Neutrophil (primary cell): ENCODE results near the gene TMEM151A.

Experiments used
- H3K27ac ChIP-seq: fragments of 200-600 bp; sonication (generic); 2 replicates; pipeline ENCODE4 v1.5.1; 2016; ENCODE audit warnings: mild to moderate bottlenecking, moderate library complexity
- H3K27me3 ChIP-seq: fragments of 200-600 bp; sonication (generic); 2 replicates; pipeline ENCODE4 v1.6.0; 2016; ENCODE audit warnings: mild to moderate bottlenecking
- H3K36me3 ChIP-seq: fragments of 200-600 bp; sonication (generic); 2 replicates; pipeline ENCODE4 v1.5.1; 2017
- H3K4me1 ChIP-seq, 2 experiments: fragments of 200-600 bp in 1 of 2; sonication (generic) in 1 of 2; 1 replicate in 1 of 2; 2 replicates in 1 of 2; pipeline versions ENCODE4 v1.5.1 to v1.6.1; 2013 to 2016; ENCODE audit warnings: low read depth in 1 of 2, low read length in 1 of 2, mild to moderate bottlenecking in 1 of 2, moderate library complexity in 1 of 2; ENCODE audit not compliant: control insufficient read depth in 1 of 2, insufficient read depth in 1 of 2
- H3K4me3 ChIP-seq, 2 experiments: fragments of 200-600 bp in 1 of 2; sonication (generic) in 1 of 2; 1 replicate in 1 of 2; 2 replicates in 1 of 2; pipeline ENCODE4 v1.5.1; 2013 to 2016; ENCODE audit warnings: low read depth in 1 of 2, low read length in 1 of 2, mild to moderate bottlenecking in 1 of 2, moderate library complexity in 1 of 2
- H3K9me3 ChIP-seq: fragments of 200-600 bp; sonication (generic); 2 replicates; pipeline ENCODE4 v1.5.1; 2016
- TF ChIP-seq, protein P1 (sequence below): fragments of 200-600 bp; sonication (generic); IDR thresholded peaks from 2 replicates; pipeline ENCODE4 v1.5.1; 2016; ENCODE audit warnings: antibody characterized with exemption

The TMEM151A gene

DNA sequence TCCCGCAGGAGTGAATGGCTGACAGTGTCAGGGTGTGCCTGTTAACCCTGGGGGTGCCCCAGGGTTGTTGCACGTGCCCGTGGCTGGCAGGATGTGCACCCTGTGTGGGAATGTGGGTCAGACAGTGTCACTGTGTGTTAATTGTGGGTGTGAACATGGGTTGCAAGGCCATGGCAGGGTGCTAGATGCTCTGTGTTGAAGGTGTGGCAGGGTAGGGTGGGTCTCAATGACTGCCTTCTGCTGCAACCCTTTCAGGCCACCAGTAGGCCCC is 36.3 kb downstream of the TMEM151A start:
- H3K27me3 ChIP-seq = peaks cover 8% of the 10 kb centered on the region
- no peak overlapping the region for H3K27ac ChIP-seq
- no peaks in the 10 kb centered on the region for H3K36me3 ChIP-seq
- TF ChIP-seq, protein P1, sequence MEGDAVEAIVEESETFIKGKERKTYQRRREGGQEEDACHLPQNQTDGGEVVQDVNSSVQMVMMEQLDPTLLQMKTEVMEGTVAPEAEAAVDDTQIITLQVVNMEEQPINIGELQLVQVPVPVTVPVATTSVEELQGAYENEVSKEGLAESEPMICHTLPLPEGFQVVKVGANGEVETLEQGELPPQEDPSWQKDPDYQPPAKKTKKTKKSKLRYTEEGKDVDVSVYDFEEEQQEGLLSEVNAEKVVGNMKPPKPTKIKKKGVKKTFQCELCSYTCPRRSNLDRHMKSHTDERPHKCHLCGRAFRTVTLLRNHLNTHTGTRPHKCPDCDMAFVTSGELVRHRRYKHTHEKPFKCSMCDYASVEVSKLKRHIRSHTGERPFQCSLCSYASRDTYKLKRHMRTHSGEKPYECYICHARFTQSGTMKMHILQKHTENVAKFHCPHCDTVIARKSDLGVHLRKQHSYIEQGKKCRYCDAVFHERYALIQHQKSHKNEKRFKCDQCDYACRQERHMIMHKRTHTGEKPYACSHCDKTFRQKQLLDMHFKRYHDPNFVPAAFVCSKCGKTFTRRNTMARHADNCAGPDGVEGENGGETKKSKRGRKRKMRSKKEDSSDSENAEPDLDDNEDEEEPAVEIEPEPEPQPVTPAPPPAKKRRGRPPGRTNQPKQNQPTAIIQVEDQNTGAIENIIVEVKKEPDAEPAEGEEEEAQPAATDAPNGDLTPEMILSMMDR = no peak
- H3K4me3 ChIP-seq = no peak overlapping the region
- H3K9me3 ChIP-seq = no peaks in the 10 kb centered on the region
- peaks cover 4 to 5% of the 10 kb centered on the region in 2 experiments for H3K4me1 ChIP-seq

GRCh38 chr11:66328302-66329144 is 36.8 kb downstream of the TMEM151A start:
- no peak overlapping the region for H3K27ac ChIP-seq
- H3K4me1 ChIP-seq = peaks cover 4 to 5% of the 10 kb centered on the region in 2 experiments
- TF ChIP-seq, protein P1 = peak; percentile 85
- H3K4me3 ChIP-seq = no peak overlapping the region
- H3K27me3 ChIP-seq = peaks cover 8% of the 10 kb centered on the region
- H3K36me3 ChIP-seq = no peaks in the 10 kb centered on the region
- H3K9me3 ChIP-seq = no peaks in the 10 kb centered on the region

- H3K27me3 ChIP-seq = peaks cover 8% of the 10 kb centered on the region
- TF ChIP-seq, protein P1 = no peak
- peaks cover 4 to 5% of the 10 kb centered on the region in 2 experiments for H3K4me1 ChIP-seq
- no peak overlapping the region for H3K4me3 ChIP-seq
- H3K36me3 ChIP-seq = no peaks in the 10 kb centered on the region
- no peaks in the 10 kb centered on the region for H3K9me3 ChIP-seq
- H3K27ac ChIP-seq = no peak overlapping the region
Measured at GRCh38 chr11:66329165-66329673, 37.5 kb downstream of the TMEM151A start.

DNA sequence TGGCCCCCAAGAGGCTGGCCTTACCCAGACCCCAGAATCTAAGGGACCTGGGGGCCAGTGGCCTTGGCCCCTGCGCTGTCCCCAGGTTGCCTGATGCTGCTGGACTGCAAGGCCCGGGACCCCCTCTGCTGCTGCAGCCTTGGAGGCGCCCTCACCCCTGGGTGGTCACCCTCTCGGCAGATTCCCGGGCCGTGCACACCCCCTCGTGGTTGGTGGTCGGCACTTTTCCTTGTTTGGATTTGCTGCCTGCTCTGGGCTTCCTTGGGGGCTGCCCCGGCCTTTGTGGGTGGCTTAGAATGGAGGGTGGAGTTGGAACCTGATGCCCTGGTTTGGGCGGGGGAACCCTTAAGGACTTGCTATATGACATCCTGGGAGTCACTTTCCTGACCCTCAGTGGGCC is 39.2 kb downstream of the TMEM151A start:
- TF ChIP-seq, protein P1 = no peak
- Histone ChIP-seq H3K27me3 (peaks cover 19% of the 10 kb centered on the region), H3K9me3 (no peaks in the 10 kb centered on the region), H3K36me3 (no peaks in the 10 kb centered on the region), H3K4me1 (peaks cover 17% of the 10 kb centered on the region in 2 experiments), H3K4me3 (no peak overlapping the region), H3K27ac (no peak overlapping the region)

GRCh38 chr11:66331542-66332370 is 40.1 kb downstream of the TMEM151A start:
- peaks cover 27% of the 10 kb centered on the region for H3K27me3 ChIP-seq
- TF ChIP-seq, protein P1 = no peak
- no peaks in the 10 kb centered on the region for H3K9me3 ChIP-seq
- H3K36me3 ChIP-seq = peaks cover 4% of the 10 kb centered on the region
- no peak overlapping the region for H3K4me3 ChIP-seq
- H3K4me1 ChIP-seq = peaks cover 25% of the 10 kb centered on the region in 2 experiments
- H3K27ac ChIP-seq = no peak overlapping the region
